ENCODE results near the gene ERVK3-1.

- no peak for TF ChIP-seq CTCF (IDR thresholded peaks at IDR 0.05)
- TF ChIP-seq POLR2A (IDR thresholded peaks at IDR 0.05): no peak
Measured at GRCh38 chr19:58332697-58333096, 27.5 kb downstream of the ERVK3-1 start.
